Activated naive CD8-positive, alpha-beta T cell treated with anti-CD3 and anti-CD28 coated beads, Interleukin-2, amount 10 ng/mL, durations not matched to agents 7 days and 5 days (primary cell): ENCODE results near the gene MPND. TPM values are rescaled to one million over a fixed set of nuclear protein-coding genes. Genes with fewer than 3 reads are reported as not detected.
"Not testable (repeated sequence)": the region's sequence is repeated elsewhere in the genome, so short reads cannot be mapped to it uniquely, and the experiment has no call there.

ENCODE experiments used
- ATAC-seq: fragments of 150-1000 bp; cut with Tn5 transposase; one replicate; pipeline ENCODE4 v1.10.0; 2021; ENCODE audit warnings: low read depth, moderate library complexity
- POLR2A ChIA-PET: fragments of 350-600 bp; sonication (Branson Sonifier 250); formaldehyde crosslinking; loops from one replicate; lab custom pipeline; 2021; ENCODE audit warnings: antibody characterized with exemption; lab: Charles Lee
- DNase-seq: peaks from one replicate; pipeline ENCODE4 v3.0.0; 2021
- H3K27ac Mint-ChIP-seq: one replicate; pipeline ENCODE4 v1.8.0; 2022; ENCODE audit warnings: mild to moderate bottlenecking, mixed read lengths
- H3K27me3 Mint-ChIP-seq: one replicate; pipeline ENCODE4 v1.8.0; 2022; ENCODE audit warnings: mild to moderate bottlenecking, moderate library complexity, mixed read lengths
- H3K36me3 Mint-ChIP-seq: one replicate; pipeline ENCODE4 v1.8.0; 2021; ENCODE audit warnings: mild to moderate bottlenecking, mixed read lengths
- H3K4me1 Mint-ChIP-seq: one replicate; pipeline ENCODE4 v1.8.0; 2021; ENCODE audit warnings: mixed read lengths
- H3K4me3 Mint-ChIP-seq: one replicate; pipeline ENCODE4 v1.8.0; 2022; ENCODE audit warnings: mild to moderate bottlenecking, moderate library complexity, mixed read lengths
- H3K9me3 Mint-ChIP-seq: one replicate; pipeline ENCODE4 v1.8.0; 2021; ENCODE audit warnings: mixed read lengths
- total RNA-seq, 2 experiments: library from RNA; stranded (reverse); gene quantifications; one replicate each; pipeline ENCODE4 v1.2.3, GENCODE V29; 2021

MPND gene
- total RNA-seq, 2 experiments from 2014 or later, result 23.7 to 26.2 TPM

DNA sequence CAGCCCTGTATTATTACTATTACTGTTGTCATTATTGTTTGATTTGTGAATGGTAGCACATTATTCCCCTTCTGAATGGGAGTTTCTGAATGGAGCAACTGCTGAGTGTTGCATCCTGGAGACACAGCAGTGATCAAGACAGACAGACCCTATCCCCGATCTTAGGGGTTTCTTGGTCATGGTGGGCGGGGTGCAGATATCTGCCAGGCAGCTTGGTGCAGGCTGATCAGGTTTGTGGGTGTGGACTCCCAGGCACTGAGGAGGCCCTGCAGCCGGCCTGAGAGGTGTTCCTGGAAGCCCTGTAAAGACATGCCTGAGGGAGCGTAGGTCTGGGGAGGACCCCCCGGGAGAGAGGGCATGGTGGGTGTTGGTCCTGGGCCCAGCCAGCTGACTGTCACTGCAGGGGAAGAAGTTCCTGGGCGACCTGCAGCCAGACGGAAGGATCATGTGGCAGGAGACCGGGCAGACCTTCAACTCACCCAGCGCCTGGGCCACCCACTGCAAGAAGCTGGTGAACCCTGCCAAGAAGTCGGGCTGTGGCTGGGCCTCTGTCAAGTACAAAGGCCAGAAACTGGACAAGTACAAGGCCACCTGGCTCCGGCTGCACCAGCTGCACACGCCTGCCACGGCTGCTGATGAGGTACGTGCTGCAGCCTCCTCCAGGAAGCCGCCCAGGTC lies 2.1 kb downstream of the MPND start:
- DNase-seq, result no peak
- H3K4me1 Mint-ChIP-seq, result peaks cover 14% of the 10 kb centered on the region
- POLR2A ChIA-PET, result interaction anchor here (0.7 to 3.6 kb wide), 2 partner anchors 16 to 735 kb away, joined by 3 to 30 read pairs; no protein-coding TSS in a partner anchor
- peak overlapping the region; percentile 19 for H3K4me3 Mint-ChIP-seq
- H3K36me3 Mint-ChIP-seq, result peaks cover 15% of the 10 kb centered on the region
- no peaks in the 10 kb centered on the region for H3K9me3 Mint-ChIP-seq
- H3K27me3 Mint-ChIP-seq, result no peaks in the 10 kb centered on the region
- peak overlapping the region; percentile 40 for H3K27ac Mint-ChIP-seq
- no peak for ATAC-seq

DNA sequence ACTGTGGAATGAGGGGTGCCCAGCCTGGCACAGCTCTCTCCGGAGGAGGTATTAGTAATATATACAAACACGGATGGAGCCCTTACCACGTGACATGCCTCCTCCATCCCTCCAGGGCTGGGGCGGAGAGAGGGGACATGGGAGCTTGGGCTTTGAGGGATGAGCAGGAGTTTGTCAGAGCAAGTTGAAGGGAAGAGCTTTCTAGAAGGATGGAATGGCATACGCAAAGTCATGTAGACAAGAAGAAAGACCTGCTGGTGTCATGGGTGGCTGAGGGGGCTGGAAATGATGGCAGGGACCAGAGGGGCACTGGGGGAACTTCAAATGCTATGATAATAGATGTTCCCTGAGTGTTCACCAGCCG lies 2.6 kb downstream of the MPND start:
- DNase-seq, result no peak
- Mint-ChIP-seq H3K27me3 (no peaks in the 10 kb centered on the region), H3K36me3 (peaks cover 15% of the 10 kb centered on the region), H3K4me3 (no peak overlapping the region), H3K27ac (no peak overlapping the region), H3K9me3 (no peaks in the 10 kb centered on the region), H3K4me1 (peaks cover 14% of the 10 kb centered on the region)
- POLR2A ChIA-PET, result no interaction called here
- no peak for ATAC-seq

DNA sequence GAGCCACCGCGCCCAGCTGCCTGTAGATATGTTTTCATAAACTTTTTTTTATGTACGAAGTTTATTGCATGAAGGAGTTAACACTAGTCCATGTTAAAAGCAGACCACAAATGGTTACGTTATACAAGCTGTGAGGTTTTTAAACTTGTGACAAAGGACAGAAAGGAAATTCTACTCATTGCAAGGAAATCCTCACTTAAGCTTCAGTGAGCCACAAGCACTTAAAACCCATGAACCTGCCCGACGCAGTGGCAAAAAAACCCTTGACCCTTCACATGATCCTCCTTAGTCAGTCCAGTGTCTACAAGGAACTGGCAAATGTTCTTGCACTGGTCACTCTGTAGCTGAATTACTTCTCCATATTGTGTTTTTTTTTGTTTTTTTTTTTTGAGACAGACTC lies 4.2 kb downstream of the MPND start:
- Mint-ChIP-seq H3K27ac (no peak overlapping the region), H3K4me3 (no peak overlapping the region), H3K9me3 (no peaks in the 10 kb centered on the region), H3K36me3 (peaks cover 15% of the 10 kb centered on the region), H3K27me3 (no peaks in the 10 kb centered on the region), H3K4me1 (peaks cover 11% of the 10 kb centered on the region)
- no peak for DNase-seq
- ATAC-seq, result no peak
- POLR2A ChIA-PET, result interaction anchor here (0.9 kb wide), 1 partner anchor 10 kb away, joined by 3 read pairs; no protein-coding TSS in a partner anchor

DNA sequence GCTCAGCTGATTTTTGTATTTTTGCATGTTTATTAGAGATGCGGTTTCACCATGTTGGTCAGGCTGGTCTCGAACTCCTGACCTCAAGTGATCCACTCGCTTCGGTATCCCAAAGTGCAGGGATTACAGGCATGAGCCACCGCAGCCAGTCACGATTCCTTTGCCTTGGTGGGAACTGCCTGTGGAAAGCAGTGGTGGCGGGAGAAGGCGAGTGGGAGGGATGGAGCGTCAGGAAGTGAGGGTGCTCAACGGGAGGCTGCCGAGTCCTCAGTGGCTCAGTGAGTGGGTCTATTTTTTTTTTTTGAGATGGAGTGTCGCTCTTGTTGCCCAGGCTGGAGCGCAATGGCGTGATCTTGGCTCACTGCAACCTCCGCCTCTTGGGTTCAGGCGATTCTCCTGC lies 5.9 kb downstream of the MPND start:
- H3K4me1 Mint-ChIP-seq, H3K27me3 Mint-ChIP-seq, H3K27ac Mint-ChIP-seq, H3K9me3 Mint-ChIP-seq, ATAC-seq, H3K4me3 Mint-ChIP-seq, DNase-seq, POLR2A ChIA-PET: not testable (repeated sequence)
- H3K36me3 Mint-ChIP-seq, result peaks cover 19% of the 10 kb centered on the region

DNA sequence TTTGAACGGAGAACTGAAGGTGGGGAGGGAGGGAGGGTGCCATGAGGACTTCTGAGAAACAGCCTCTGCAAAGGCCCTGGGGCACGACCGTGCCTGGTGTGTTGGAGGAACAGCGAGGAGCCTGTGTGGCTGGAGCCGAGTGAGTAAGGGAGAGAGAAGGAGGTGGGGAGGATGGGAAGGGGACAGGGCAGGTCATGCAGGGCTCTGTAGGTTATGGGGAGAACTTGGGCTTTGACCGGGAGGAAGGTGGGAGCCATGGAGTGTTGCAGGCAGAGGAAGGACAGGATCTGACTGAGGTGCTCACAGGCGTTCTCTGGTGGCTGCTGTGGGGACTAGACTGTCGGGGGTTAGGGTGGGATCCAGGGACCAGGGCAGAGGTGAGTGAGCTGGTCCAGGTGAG lies 6.7 kb downstream of the MPND start:
- ATAC-seq, result no peak
- no peak overlapping the region for H3K27ac Mint-ChIP-seq
- POLR2A ChIA-PET, result no interaction called here
- no peaks in the 10 kb centered on the region for H3K9me3 Mint-ChIP-seq
- H3K4me1 Mint-ChIP-seq, result peaks cover 10% of the 10 kb centered on the region
- no peak overlapping the region for H3K4me3 Mint-ChIP-seq
- DNase-seq, result no peak
- H3K36me3 Mint-ChIP-seq, result peaks cover 19% of the 10 kb centered on the region
- no peaks in the 10 kb centered on the region for H3K27me3 Mint-ChIP-seq

DNA sequence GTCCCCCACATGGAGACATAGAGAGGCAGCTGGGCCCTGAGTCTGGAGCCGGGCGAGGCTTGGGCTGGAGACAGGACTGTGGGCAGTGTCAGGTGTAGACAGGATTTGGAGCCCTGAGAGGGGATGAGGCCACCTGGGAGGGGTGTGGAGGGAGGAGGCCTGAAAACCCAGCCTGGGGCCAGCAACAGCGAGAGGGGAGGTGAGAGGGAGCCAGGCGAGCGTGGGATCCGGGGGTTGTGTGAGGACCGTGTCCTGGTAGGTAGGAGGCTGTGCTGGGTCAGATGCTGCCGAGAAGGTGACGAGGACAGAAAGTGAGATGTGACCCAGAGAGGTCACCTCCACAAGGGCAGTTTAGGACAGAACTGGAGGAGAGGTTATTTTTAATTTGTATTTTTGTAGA lies 7.4 kb downstream of the MPND start:
- DNase-seq (no peak), ATAC-seq (no peak)
- Mint-ChIP-seq H3K9me3 (no peaks in the 10 kb centered on the region), H3K36me3 (peaks cover 15% of the 10 kb centered on the region), H3K27ac (no peak overlapping the region), H3K4me1 (peaks cover 6% of the 10 kb centered on the region), H3K4me3 (no peak overlapping the region), H3K27me3 (no peaks in the 10 kb centered on the region)
- POLR2A ChIA-PET, result interaction anchor here (1.1 kb wide), 1 partner anchor 86 kb away, joined by 3 read pairs; no protein-coding TSS in a partner anchor

DNA sequence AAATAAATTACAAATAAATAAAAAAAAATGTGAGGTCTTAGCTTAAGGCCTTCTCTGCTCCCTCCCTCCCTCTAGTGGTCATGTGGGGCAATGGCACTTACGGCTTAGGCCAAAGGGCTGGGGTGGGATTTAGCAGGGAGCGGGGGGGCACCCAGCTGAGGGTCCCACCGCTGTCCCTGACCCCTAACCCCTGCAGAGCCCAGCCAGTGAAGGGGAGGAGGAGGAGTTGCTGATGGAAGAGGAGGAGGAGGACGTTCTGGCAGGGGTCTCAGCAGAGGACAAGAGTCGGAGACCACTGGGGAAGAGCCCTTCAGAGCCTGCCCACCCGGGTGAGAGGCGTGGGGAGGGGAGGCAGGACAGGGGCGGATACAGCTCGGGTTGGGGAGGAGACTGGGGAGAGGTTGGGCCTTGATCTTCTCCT lies 9.3 kb downstream of the MPND start:
- peak overlapping the region; percentile 54 for H3K27ac Mint-ChIP-seq
- peak; percentile 67 for ATAC-seq
- peaks cover 8% of the 10 kb centered on the region for H3K36me3 Mint-ChIP-seq
- DNase-seq, result peak; percentile 60
- no peaks in the 10 kb centered on the region for H3K9me3 Mint-ChIP-seq
- POLR2A ChIA-PET, result interaction anchor here (0.6 to 1.5 kb wide), 7 partner anchors 9 to 88 kb away, joined by 3 to 12 read pairs (median 4); partner anchors contain the start of genes CHAF1A, MPND and SH3GL1
- H3K4me1 Mint-ChIP-seq, result peaks cover 4% of the 10 kb centered on the region
- no peaks in the 10 kb centered on the region for H3K27me3 Mint-ChIP-seq
- no peak overlapping the region for H3K4me3 Mint-ChIP-seq

GRCh38 chr19:4354282-4354681 lies 10.9 kb downstream of the MPND start:
- H3K36me3 Mint-ChIP-seq, result peaks cover 4% of the 10 kb centered on the region
- DNase-seq (no peak), ATAC-seq (no peak)
- H3K4me1 Mint-ChIP-seq, result peaks cover 4% of the 10 kb centered on the region
- H3K4me3 Mint-ChIP-seq, result no peak overlapping the region
- H3K27me3 Mint-ChIP-seq, result no peaks in the 10 kb centered on the region
- POLR2A ChIA-PET, result interaction anchor here (0.6 to 1.7 kb wide), 3 partner anchors 12 to 87 kb away, joined by 3 to 4 read pairs (median 3); partner anchors contain the start of gene TMIGD2
- H3K27ac Mint-ChIP-seq, result no peak overlapping the region
- no peaks in the 10 kb centered on the region for H3K9me3 Mint-ChIP-seq

DNA sequence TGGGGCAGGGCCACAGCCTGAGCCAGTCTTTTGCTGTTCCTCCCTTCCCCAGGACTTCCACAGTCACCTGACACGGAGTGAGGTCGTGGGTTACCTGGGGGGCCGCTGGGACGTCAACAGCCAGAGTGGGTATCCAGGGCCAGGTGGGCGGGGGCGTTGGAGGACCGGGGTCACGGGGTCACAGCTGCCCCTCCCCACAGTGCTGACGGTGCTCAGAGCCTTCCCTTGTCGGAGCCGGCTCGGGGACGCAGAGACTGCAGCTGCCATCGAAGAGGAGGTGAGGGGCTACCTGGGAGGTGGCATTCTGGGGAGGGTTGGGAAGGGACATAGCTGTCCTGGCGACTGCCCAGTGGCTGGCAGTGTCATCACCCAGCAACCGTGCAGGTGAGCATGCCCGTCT lies 11.5 kb downstream of the MPND start:
- Mint-ChIP-seq H3K27ac (no peak overlapping the region), H3K27me3 (no peaks in the 10 kb centered on the region), H3K4me3 (no peak overlapping the region), H3K36me3 (peaks cover 4% of the 10 kb centered on the region), H3K9me3 (no peaks in the 10 kb centered on the region), H3K4me1 (peaks cover 3% of the 10 kb centered on the region)
- no peak for DNase-seq
- POLR2A ChIA-PET, result interaction anchor here (0.7 to 1.7 kb wide), 4 partner anchors 11 to 184 kb away, joined by 3 to 4 read pairs (median 4); partner anchors contain the start of gene TMIGD2
- ATAC-seq, result no peak

DNA sequence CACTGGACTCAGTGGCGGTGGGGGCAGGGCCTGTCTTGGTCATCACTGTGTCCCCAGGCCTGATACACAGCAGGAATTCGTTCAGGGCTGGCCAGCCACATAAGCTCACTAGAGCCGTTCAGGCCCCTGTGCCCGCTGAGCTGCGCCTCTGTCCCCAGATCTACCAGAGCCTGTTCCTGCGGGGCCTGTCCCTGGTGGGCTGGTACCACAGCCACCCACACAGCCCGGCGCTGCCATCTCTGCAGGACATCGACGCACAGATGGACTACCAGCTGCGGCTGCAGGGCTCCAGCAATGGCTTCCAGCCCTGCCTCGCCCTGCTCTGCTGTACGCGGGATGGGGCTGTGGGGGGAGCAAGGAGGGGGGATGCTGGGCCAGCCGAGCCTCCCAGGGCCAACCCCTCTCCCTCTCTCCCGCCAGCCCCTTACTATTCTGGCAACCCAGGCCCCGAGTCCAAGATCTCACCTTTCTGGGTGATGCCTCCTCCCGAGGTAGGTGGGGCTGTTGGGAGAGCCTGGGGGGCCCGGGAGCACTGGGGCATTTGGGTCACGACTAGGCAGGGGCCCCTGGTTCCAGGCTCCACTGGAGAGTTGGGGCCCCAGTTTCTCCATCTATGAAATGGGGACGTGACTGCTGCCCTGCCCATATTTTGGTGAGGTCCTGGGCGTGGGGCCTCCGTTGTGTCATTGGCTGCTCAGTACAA lies 13.9 kb downstream of the MPND start:
- no peak for DNase-seq
- Mint-ChIP-seq H3K27ac (no peak overlapping the region), H3K4me1 (peaks cover 2% of the 10 kb centered on the region), H3K9me3 (no peaks in the 10 kb centered on the region), H3K27me3 (no peaks in the 10 kb centered on the region), H3K4me3 (no peak overlapping the region), H3K36me3 (peaks cover 7% of the 10 kb centered on the region)
- POLR2A ChIA-PET, result interaction anchor here (1.5 kb wide), 1 partner anchor 14 kb away, joined by 3 read pairs; the partner anchor contains the start of gene MPND
- ATAC-seq, result no peak

DNA sequence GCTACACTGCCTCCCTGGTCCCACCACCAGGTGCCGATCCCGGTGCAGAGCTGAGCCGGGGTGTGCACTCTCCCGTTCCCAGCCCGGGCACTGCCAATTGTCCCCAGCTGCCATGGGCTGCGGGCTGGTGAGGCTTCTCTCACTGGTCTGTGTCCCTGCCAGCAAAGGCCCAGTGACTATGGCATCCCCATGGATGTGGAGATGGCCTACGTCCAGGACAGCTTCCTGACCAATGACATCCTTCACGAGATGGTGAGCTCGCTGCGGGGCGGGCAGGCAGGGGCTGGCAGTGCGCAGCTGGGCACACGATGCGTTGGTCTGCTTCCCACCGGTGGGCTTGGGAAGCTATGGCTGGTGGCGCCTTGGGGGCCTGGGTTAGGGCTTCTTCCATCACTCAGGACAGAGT lies 14.6 kb downstream of the MPND start:
- DNase-seq (no peak), ATAC-seq (no peak)
- Mint-ChIP-seq H3K36me3 (peaks cover 4% of the 10 kb centered on the region), H3K27me3 (no peaks in the 10 kb centered on the region), H3K4me1 (no peaks in the 10 kb centered on the region), H3K4me3 (no peak overlapping the region), H3K27ac (no peak overlapping the region), H3K9me3 (no peaks in the 10 kb centered on the region)
- POLR2A ChIA-PET, result interaction anchor here (1.5 kb wide), 1 partner anchor 15 kb away, joined by 3 read pairs; the partner anchor contains the start of gene MPND

GRCh38 chr19:4358709-4359626 lies 15.6 kb downstream of the MPND start:
- H3K4me1 Mint-ChIP-seq, result no peaks in the 10 kb centered on the region
- H3K36me3 Mint-ChIP-seq, result peaks cover 5% of the 10 kb centered on the region
- POLR2A ChIA-PET, result interaction anchor here (0.9 to 1.5 kb wide), 2 partner anchors 16 to 17 kb away, joined by 3 read pairs; partner anchors contain the start of gene MPND
- no peak overlapping the region for H3K4me3 Mint-ChIP-seq
- H3K27ac Mint-ChIP-seq, result no peak overlapping the region
- H3K9me3 Mint-ChIP-seq, result no peaks in the 10 kb centered on the region
- DNase-seq, result no peak
- no peaks in the 10 kb centered on the region for H3K27me3 Mint-ChIP-seq
- ATAC-seq, result no peak

DNA sequence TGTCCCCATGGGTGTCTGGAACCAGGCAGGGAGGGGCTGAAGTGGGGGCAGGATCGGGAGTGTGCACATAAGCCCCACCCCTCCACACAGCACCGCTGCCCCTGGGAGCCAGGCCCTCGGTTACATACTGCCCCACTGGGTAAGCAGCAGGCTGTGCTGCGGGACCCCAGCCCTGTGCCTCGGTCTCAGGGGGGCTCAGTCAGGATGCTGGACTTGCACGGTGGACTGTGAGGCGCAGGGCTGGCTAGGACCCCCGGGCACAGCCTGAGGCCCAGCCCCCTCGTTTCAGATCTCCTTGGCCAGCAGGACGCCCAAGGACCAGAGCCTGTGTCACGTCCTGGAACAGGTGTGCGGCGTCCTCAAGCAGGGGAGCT lies 16.3 kb downstream of the MPND start:
- Mint-ChIP-seq H3K27ac (no peak overlapping the region), H3K36me3 (peaks cover 5% of the 10 kb centered on the region), H3K4me1 (no peaks in the 10 kb centered on the region), H3K27me3 (no peaks in the 10 kb centered on the region), H3K4me3 (no peak overlapping the region), H3K9me3 (no peaks in the 10 kb centered on the region)
- DNase-seq, result peak; percentile 31
- POLR2A ChIA-PET, result interaction anchor here (0.9 kb wide), 1 partner anchor 17 kb away, joined by 3 read pairs; no protein-coding TSS in a partner anchor
- no peak for ATAC-seq
